GM19455 (cell line): Measurements from ENCODE around the gene AGAP3.
A peak's percentile ranks its signal among the peaks of the same experiment; 100 is the strongest.

Experiments used
- ATAC-seq: cut with Tn5 transposase; IDR thresholded peaks from one replicate; pipeline ENCODE4 v1.9.1; 2021; ENCODE audit not compliant: unreplicated experiment

Gene AGAP3

DNA sequence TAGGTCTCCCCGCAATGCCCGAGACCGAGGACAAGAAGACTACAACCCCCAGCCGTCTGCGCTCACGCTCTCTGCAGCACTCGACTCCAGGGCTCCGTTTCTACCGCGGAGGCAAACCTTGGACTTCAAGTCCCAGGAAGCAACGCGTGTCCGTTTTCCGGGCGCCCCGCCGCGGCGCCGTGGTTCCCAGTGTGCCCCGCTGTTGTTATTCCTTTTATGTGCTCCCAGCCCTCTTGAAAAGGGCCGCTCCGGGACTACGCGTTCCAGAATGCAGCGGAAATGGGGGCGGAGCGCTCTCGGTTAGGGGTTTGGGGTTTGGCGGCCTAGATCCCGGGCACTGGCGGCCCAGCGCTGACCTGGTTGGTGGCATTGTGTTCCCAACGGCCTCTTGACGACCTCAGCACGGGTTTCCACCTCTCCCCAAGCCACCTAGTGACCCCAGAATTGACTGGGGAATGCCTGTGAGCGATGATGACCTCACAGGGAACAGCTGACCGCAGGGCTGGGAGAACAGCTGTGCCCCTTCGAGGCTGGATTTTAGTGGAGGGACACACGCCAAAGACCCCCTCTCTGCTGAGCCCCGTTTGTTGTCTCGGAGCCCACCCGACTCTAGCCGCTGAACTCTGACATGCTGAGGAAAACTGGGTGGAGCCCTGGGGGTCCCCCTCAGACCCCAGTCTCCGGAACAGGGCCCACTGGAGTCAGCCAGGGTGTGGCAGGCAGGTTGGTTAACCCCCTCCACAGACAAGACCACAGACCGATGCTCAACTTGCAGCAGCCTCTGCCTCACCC lies 28.1 kb upstream of the AGAP3 start:
- ATAC-seq: peak; percentile 88

DNA sequence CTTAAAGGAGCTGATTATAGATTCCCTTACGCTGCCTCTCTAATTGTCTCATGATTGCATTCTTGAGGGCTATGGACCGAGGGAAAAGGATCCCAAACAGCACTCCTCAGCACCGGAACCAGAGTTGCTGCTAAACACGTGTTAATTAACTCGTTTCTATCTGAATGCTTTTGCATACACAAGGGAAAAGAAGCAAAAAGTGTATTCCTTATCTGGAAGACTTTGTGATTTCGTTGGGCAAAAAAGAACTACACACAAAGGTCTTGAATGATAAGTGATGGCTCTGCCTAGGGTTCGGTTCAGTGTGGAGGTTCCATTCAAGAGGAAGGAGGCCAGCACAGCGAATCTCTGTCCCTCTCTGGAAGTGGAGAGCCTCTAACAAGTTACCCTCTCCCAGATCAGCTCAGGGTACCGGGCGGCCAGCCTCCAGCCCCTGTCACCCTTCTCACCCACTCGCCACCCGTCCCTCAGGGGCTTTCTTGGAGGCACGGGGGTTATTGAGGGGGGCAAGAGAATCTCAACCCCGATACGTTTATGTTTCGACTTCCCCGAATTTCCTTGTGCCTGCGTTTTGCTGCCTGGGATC lies 27.4 kb upstream of the AGAP3 start:
- no peak for ATAC-seq

DNA sequence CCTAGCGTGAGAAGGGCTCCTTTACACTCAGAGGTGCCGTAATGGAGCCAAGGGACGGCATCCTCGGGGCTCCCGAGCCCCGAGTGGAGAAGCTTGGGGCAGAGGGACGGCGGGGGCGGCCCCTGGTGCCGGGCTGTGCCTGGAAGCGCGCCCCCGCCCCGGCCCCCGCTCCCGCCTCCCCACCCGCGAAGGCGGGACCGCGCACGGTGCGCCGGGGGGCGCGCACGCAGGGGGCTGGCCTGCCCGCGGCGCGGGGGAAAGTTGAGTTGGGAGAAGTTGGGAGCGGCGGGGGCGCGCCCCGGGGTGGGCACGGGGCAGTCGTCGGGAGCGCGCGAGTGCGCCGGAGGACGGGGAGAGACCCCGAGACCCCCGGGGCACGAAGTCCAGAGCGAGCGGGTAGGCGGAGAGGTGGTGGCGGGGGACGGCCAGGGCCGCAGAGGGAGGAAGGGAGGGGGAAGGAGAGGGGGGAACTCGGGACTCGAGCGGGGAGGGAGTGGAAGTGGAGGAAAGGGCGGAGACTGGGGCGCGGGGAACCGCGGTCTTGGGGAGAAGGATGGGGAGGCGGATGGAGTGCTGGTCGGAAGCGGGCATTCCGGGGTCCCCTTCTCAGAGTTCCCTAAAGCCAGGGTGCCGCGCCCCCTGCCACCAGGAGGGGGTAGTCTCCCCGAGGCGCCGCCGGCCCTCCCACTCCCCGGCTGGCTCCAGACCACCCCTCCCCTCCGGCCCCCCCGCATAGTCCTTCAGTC lies 26.7 kb upstream of the AGAP3 start, which contains the start of gene SLC4A2:
SLC4A2 (plus strand) TSS at position 223 of the 746 bp plus-strand sequence. CDS start 2,399 bp downstream, outside the sequence.
- ATAC-seq: peak; percentile 29

DNA sequence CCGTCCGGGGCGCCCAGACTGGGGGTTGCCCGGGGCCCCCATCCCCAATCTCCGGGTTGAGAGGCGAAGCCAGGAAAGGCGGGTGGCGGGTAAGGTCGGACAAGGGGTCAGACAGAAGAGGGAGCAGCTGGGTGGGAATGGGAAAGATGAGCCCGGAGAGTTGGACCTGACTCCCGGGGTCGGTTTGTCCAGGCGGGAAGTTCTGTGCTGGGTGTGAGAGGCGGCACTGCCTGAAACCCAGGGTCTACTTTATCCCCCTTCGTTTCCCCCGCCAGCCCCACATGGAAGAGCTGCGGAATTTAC lies 26.2 kb upstream of the AGAP3 start:
- no peak for ATAC-seq

DNA sequence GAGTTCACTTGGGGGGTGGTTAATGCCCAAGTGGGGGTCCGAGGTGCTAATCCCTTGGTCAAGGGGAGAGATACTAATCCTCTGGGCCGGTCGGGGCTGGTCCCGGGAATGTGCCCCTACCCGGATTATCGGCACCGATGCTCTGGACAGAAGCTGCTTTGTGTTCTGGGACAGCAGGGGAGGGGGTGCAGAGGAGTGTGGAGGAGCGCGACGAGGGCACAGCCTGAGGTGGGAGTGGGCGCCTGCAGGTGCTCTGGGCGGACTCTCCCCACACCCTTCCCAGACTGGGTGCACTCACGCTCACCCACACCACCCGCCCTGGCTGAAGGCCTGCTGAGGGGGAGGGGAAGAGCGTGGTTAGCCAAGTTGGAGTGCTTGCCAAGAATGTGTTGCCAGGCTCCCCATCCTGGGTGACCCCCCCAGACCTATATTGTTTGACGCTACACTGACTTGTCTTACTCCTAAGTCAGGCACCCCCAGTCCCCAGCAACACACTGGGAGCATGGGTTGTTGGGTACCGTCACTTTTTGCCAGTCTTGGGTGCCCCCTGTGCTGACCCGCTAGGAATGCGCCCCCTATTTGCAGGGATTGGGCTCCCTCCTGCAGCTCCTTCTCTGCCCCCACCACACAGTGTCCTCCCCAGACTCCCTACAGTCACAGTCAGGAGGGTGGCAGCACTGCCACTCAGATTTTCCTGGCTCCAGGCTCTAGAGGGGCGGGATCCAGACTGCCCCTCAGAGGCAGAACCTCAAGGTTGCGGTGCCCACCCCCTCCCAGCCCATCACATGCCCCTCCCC lies 25.7 kb upstream of the AGAP3 start:
- no peak for ATAC-seq

DNA sequence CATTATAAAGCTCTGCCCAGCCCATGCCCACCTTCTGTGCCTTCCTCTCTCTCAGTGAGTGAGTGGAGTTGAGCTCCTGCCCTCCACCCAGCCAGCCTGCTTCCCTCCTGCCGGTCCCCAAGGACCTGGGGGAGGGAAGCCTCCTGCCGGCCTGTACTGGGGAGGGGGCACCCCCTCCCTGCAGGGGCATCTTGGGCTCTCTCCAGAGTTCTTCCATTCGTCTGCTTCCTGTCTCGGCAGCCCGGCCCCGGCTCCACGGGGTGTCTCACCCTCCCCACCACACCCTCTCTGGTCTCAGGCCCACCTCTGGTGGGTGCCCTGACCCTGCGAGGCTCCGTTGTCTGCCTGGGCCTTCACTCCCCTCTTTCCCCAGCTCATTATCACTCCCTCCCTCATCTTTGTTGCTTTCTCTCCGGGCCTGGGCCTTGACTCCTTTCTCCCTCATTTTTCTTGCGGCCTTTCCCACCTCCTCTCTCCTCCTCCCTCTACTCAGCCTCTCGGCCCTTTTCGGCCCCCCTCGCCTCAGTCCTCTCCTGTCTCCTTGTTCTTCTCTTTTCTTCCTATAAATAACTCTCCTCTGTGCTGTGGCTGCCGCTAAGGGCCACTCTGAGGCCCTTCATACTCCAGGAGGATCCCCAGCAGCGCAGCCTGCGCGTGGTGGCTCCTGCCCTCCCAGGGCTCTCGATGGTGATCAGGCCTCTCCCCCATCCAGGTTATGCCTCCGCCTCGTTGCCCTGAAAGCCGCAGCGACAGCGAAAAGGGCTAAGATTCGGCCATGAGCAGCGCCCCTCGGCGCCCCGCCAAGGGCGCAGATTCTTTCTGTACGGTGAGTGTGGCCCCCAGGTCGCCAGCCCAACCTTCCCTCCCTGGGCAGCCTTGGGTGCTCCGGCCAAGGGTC lies 24.8 kb upstream of the AGAP3 start:
- ATAC-seq: no peak

DNA sequence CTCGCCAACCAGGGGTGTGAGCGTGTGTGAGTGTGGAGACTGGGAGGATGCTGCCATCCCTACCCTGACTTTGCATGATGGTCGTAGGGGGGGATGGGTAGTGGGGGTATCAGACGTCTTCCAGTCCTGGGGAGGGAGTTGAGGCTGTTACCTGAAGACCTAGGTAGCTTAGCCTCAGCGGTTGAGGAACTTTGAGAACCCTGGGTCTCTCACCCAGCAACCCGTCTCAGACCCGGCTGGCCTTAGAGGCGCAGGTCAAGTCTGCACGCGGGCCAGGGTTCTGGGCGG lies 24.2 kb upstream of the AGAP3 start:
- ATAC-seq: no peak

DNA sequence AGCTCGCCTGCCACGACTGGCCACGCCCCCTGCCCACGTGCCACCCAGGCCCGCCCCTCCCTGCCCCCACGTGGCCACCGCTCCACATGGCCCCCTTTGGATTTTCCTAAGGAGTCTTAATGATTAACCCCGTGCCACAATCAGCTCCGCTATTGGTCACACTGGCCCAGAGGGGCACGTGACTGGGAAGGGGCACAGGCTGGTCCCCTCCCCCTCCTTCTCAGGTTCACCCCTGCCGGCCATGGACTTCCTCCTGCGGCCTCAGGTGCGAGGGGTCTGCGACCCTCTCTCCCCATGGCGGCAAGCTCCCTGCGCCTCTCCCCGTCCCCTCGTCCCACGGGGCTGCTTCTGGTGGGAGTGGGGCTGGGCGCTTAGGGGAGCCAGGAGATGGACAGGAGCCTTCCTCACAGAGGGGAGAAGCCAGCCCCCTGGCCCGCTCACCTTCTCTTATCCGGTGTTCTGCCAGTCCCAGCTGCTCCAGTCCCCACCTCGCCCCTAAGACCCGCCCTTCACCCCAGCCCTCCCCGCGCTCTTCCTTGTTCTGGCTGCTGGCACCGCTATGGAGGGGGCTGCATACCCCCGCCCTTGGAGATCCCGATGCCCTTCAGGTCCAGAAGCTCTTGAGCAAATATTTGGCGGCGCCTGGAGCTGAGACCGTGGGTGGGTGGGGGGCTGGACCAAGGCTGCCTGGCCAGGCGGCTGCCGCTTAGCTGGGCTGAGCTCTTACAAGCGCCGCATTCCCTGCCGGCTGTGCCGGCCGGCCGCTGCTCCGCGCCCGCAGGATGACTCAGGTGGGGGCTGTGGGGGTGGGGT lies 23.7 kb upstream of the AGAP3 start:
- ATAC-seq: no peak

DNA sequence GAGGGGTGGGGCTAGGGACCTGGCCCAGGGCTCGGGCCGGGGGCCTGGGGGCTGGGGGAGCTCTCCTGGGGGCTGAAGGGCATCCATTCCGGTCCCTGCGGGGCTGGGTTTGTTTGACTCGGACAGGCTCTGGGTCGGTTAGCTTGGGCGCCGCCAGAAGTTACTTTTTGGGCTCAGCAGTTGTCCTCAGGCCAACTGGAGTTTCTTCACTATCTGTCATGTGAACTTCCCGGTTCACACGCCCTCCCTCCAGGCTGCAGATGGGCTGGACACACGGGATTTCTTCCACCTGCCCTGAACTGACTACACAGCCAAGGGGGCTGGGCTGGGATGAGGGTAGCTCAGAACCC lies 23.1 kb upstream of the AGAP3 start:
- no peak for ATAC-seq

DNA sequence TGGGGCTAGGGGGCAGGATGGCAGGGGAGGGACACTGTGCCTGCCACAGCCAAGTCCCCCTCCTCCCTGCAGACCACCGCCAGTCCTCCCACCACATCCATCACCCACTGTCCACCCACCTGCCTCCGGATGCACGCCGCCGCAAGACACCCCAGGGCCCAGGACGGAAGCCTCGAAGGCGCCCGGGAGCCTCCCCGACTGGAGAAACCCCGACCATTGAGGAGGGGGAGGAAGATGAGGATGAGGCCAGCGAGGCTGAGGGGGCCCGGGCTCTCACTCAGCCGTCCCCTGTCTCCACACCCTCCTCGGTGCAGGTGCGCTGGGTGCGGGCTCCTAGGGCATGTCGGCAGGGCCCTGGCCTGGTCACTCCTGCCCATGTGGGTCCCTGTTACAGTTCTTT lies 21.8 kb upstream of the AGAP3 start:
- no peak for ATAC-seq

DNA sequence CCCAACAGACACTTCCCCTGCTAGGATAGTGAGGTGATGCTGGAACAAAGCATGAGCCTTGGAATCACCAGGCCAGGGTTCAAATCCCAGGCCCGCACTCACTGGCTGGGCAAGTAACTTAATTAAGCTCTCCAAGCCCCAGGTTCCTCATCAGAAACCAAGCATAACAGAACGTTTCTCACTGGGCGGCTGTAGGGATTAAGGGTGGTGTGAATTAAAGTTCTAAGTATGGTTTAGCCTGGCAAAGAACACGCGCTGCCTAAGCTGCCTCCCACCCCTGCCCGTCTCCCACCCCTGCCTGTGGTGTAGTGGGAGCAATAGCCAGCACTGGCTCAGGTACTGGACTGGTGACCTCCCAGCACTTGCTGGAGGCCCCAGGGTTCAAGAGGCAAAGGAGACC lies 21.3 kb upstream of the AGAP3 start:
- no peak for ATAC-seq

DNA sequence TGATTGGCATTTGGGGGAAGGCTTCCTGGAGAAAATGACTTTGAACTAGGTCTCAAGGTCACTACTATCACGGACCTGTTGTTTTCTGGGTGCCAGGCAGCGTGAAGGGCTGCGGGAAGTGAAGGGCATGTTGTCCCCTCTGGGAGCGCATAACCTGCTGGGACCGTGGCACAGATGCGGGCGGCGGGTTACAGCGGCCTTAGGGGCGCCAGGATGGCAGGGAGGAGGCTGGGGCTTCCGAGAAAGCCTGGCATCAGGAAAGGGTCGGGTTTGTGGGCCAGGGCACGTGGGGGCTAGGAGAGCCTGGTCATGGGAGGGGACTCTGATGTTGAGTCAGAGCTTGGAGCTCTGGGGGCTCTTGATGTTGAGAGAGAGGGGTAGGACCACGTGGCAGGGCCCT lies 20.8 kb upstream of the AGAP3 start:
- no peak for ATAC-seq

DNA sequence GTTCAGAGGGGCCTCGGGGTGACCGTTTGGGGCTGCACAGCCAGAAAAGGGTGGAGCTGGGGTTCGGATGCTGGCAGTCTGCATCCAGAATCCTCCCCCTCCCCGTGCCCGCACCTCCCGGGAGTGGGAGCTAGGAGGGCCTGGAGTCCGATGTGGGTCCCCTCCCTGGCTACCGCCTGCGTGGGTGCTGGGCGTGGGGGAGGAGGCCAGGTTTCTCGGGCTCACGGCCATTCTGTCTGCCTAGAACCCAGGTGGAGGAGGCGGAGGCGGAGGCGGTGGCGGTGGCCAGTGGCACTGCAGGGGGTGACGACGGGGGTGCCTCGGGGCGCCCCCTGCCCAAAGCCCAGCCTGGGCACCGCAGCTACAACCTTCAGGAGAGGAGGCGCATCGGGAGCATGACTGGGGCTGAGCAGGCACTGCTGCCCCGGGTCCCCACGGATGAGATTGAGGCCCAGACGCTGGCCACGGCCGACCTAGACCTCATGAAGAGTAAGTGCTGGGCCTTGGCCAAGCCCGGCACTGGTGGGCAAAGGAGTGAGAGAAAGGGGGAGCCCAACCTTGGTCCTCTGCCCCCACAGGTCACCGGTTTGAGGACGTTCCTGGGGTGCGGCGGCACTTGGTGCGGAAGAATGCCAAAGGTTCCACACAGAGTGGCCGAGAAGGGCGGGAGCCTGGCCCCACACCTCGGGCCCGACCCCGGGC lies 19.9 kb upstream of the AGAP3 start:
- no peak for ATAC-seq

DNA sequence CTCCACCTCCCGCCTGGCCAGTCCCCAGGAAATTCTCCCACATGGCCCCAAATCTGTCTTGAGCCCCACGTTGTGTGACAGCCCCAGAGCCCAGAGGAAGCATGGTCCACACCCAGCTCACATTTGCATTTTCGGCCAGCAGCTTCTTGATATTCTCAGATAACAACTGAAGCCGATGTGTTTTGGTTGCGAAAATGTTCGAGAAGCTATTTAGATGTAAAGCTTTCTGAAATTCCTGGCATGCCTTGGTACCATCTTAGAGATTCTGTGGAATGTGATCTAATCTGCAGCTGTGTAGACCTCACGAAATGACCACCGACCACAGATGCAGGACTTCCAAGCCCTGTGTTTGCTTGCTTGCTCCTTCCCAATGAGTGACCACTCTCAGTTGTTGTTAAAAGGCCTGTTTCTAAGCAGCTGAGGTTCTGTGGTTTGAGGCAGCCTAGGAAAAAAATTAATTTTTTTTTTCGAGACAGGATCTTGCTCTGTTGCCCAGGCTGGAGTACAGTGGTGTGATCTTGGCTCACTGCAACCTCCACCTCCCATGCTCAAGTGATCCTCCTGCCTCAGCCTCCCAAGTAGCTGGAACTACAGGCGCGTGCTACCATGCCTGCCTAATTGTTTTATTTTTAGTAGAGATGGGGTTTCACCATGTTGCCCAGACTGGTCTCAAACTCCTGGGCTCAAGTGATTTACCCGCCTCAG lies 18.1 kb upstream of the AGAP3 start:
- ATAC-seq: no peak

DNA sequence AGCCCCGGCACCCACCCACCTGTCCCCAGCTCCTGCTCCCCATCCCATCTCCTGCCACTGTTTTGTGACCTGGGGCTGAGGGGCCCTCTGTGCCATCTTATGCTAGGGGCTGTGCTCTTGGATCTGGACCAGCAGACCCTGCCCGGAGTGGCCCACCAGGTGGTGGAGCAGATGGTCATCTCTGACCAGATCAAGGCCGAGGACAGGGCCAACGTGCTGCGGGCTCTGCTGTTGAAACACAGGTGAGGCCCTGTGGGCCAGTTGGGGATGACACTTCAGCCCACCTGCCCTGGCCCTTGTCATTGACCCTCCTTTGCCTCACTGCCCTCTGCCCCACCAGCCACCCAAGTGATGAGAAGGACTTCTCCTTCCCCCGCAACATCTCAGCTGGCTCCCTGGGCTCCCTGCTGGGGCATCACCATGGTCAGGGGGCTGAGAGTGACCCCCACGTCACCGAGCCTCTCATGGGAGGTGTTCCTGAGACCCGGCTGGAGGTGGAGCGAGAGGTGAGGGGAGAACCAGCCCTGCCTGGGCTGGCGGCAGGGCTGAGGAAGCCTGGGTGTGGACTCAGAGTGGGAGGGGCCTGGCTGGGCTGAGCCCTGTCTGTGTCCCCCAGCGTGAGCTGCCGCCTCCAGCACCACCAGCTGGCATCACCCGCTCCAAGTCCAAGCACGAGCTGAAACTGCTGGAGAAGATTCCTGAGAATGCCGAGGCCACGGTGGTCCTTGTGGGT lies 16.3 kb upstream of the AGAP3 start:
- ATAC-seq: no peak

DNA sequence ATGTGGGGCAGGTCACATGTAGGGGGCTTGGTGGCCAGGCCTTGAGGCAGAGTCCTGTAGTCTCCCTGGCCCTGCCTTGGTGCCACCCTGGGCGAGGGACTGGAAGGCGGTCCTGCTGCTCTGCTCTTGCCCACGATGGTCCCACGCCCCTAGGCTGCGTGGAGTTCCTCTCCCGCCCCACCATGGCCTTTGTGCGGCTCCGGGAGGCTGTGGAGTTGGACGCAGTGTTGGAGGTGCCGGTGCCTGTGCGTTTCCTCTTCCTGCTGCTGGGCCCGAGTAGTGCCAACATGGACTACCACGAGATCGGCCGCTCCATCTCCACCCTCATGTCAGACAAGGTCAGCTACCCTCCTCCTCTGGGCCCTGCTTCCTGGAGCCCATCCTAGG lies 15.7 kb upstream of the AGAP3 start:
- no peak for ATAC-seq

DNA sequence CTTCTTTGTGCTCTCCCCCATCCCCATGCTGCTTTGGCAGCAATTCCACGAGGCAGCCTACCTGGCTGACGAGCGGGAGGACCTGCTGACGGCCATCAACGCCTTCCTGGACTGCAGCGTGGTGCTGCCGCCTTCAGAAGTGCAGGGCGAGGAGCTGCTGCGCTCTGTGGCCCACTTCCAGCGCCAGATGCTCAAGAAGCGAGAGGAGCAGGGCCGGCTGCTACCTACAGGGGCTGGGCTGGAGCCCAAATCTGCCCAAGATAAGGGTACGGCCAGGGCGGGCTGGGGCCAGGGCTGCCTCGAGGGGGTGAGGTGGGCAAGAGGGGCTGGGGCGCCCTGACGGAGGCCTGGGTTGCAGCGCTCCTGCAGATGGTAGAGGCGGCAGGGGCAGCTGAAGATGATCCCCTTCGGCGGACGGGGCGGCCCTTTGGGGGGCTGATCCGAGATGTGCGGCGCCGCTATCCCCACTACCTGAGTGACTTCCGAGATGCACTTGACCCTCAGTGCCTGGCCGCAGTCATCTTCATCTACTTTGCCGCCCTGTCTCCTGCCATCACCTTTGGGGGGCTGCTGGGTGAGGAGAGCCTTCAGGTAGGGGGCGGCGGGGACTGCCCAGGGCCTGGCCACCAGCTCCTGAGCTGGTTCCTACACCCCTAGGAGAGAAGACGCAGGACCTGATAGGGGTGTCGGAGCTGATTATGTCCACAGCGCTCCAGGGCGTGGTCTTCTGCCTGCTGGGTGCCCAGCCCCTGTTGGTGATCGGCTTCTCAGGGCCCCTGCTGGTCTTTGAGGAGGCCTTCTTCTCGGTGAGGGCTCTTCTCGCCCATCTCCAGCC lies 15.0 kb upstream of the AGAP3 start:
- no peak for ATAC-seq
